SK-N-MC (cell line): ENCODE measurements around the gene FLRT1.

ENCODE experiments used
- EZH2 ChIP-seq: fragments of 200-600 bp; sonication (generic); IDR thresholded peaks from one replicate; pipeline ENCODE4 v1.6.1; 2017; ENCODE audit warnings: antibody characterized with exemption
- POLR2AphosphoS5 ChIP-seq: IDR thresholded peaks from 2 replicates; pipeline ENCODE4 v1.6.1; 2012; ENCODE audit warnings: mild to moderate bottlenecking, low read depth, low read length, borderline replicate concordance

GRCh38 chr11:64070314-64070681 is 34.6 kb downstream of the FLRT1 start:
- TF ChIP-seq EZH2: no peak
- TF ChIP-seq POLR2AphosphoS5: no peak
